LNCAP (cell line): Measurements from ENCODE around the gene TMED9.

Experiments used
- TF ChIP-seq, protein P1 (sequence below): fragments of 450-650 bp; IDR thresholded peaks from 2 replicates; pipeline ENCODE4 v1.5.1; 2017; ENCODE audit warnings: mild to moderate bottlenecking

Gene TMED9

GRCh38 chr5:177608243-177609075, 16.5 kb downstream of the TMED9 start:
- TF ChIP-seq, protein P1, sequence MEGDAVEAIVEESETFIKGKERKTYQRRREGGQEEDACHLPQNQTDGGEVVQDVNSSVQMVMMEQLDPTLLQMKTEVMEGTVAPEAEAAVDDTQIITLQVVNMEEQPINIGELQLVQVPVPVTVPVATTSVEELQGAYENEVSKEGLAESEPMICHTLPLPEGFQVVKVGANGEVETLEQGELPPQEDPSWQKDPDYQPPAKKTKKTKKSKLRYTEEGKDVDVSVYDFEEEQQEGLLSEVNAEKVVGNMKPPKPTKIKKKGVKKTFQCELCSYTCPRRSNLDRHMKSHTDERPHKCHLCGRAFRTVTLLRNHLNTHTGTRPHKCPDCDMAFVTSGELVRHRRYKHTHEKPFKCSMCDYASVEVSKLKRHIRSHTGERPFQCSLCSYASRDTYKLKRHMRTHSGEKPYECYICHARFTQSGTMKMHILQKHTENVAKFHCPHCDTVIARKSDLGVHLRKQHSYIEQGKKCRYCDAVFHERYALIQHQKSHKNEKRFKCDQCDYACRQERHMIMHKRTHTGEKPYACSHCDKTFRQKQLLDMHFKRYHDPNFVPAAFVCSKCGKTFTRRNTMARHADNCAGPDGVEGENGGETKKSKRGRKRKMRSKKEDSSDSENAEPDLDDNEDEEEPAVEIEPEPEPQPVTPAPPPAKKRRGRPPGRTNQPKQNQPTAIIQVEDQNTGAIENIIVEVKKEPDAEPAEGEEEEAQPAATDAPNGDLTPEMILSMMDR = no peak

DNA sequence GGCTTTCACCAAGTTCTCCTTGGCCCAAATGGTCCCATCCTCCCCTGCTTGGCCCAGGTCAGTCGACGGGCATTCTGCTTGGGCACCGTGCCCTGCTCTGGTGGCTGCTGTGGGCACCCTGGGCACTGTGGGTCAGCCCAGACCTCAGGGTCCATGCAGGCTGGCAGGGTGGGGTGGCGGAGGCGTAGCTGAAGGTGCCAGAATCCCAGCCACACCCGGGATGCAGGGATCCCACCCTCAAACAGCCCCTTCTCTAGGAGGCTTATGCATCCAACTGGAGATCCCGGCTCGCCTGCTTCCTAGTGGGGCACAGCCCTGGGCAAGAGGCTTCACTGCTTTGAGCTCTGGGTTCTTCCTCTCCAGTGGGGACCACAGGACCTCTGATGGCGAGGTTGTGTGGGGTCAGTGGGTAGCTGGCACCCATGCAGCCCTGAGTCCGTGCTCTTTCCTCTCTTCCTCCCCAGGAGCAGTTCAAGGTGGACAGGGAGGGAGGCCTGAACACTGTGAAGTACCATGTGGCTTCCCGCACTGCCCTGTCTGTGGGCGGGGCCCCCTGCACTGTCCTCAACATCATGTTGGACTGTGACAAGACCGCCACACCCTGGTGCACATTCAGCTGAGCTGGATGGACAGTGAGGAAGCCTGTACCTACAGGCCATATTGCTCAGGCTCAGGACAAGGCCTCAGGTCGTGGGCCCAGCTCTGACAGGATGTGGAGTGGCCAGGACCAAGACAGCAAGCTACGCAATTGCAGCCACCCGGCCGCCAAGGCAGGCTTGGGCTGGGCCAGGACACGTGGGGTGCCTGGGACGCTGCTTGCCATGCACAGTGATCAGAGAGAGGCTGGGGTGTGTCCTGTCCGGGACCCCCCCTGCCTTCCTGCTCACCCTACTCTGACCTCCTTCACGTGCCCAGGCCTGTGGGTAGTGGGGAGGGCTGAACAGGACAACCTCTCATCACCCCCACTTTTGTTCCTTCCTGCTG, 17.4 kb downstream of the TMED9 start:
- TF ChIP-seq, protein P1 = no peak

- TF ChIP-seq, protein P1 = no peak
Observed at GRCh38 chr5:177610131-177610769, 18.2 kb downstream of the TMED9 start.

DNA sequence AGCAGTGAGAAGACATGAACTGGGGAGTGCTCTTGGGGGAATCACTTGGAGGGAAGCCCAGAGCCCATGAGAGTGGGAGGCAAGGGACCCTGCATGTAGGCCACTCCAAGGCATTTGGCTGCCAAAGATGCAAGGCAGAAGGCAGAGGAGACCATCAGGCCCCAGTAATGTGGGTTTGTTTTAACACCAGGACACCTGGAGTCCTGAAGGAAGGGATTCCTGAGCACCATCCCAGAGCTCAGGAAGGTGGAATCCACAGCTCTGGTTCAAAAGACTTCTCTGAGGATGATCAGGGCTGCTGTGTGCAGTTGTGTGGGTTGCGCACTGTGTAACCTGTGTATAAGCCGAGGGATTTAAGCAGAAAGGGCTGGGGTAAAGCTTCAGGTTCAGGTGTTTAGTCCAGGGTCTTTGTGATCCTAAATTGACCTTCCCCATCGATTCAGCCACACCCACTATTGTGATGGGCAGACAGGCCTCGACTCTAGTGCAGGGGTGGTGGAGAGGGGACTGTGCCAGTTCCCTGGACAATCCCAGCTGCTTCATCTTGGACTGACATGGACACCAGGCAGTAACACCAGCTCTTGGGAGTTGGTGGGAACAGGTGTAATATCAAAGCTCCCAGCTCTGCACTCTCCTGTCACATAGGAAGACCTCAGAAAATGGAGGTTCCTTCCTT, 18.9 kb downstream of the TMED9 start:
- TF ChIP-seq, protein P1 = no peak

DNA sequence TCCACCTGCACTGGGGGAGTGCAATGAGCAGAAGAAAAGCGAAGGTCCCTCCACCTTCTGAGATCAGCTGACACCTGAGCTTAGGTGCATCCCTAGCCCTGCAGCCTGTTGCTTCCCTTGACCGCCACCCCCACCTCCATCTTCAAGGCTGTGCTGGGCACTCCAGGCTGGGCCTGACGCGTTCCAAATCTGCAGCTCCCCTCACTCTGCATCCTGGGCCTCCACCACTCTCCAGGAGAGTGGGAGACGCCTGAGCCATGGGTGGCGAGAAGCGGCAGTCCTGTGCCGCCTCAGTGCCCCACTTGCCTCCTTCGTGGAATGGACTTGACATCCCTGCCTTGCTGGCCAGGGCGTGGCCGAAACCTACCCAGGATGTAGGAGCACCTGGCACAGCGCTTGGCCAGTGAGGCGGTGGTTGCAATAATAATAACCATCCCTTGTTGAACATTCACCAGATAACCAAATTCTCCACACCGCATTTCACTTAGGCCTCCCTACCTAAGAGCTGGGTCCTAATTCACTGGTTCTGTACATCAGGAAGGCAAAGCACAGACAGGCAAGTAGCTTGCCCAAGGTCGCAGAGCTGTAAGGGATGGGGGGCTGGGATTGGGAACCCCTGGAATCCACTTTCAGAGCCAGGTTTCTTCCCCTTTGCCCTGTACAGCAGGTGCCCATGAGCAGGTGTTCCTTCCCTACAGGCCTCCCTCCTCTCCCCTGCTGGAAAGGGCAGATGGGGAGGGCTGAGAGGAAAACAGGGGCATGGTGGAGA, 19.6 kb downstream of the TMED9 start:
- TF ChIP-seq, protein P1 = no peak

GRCh38 chr5:177612215-177612673, 20.2 kb downstream of the TMED9 start:
- TF ChIP-seq, protein P1 = no peak
